Fibroblast of skin of back (primary cell): ENCODE results near the gene KLF15.
A peak's percentile ranks its signal among the peaks of the same experiment; 100 is the strongest.

Experiments used
- DNase-seq: peaks from one replicate; pipeline ENCODE4 v3.0.0-alpha.2; 2013

The KLF15 gene

GRCh38 chr3:126319701-126320295 lies 37.4 kb downstream of the KLF15 start:
- no peak for DNase-seq

- DNase-seq = no peak
Measured at GRCh38 chr3:126317029-126317996, 39.9 kb downstream of the KLF15 start.

- DNase-seq = no peak
Measured at GRCh38 chr3:126316501-126316939, 40.7 kb downstream of the KLF15 start.

GRCh38 chr3:126316031-126316461 lies 41.2 kb downstream of the KLF15 start:
- peak; percentile 6 for DNase-seq

GRCh38 chr3:126314790-126315658 lies 42.2 kb downstream of the KLF15 start:
- no peak for DNase-seq

GRCh38 chr3:126314305-126314789 lies 42.9 kb downstream of the KLF15 start:
- DNase-seq = no peak

- DNase-seq = no peak
Measured at GRCh38 chr3:126313580-126314304, 43.5 kb downstream of the KLF15 start.

- no peak for DNase-seq
Measured at GRCh38 chr3:126313166-126313565, 44.0 kb downstream of the KLF15 start.

GRCh38 chr3:126312341-126312740 lies 44.9 kb downstream of the KLF15 start:
- DNase-seq = no peak

GRCh38 chr3:126311338-126311978 lies 45.8 kb downstream of the KLF15 start:
- DNase-seq = no peak

GRCh38 chr3:126310816-126311215 lies 46.4 kb downstream of the KLF15 start:
- no peak for DNase-seq

- no peak for DNase-seq
Measured at GRCh38 chr3:126309861-126310655, 47.1 kb downstream of the KLF15 start.

GRCh38 chr3:126309165-126309564 lies 48.0 kb downstream of the KLF15 start:
- no peak for DNase-seq

GRCh38 chr3:126308394-126309125 lies 48.6 kb downstream of the KLF15 start:
- no peak for DNase-seq

GRCh38 chr3:126307591-126308393 lies 49.4 kb downstream of the KLF15 start:
- DNase-seq = no peak

- DNase-seq = no peak
Measured at GRCh38 chr3:126306888-126307482, 50.2 kb downstream of the KLF15 start.

- DNase-seq = no peak
Measured at GRCh38 chr3:126306397-126306796, 50.8 kb downstream of the KLF15 start.

- DNase-seq = peak; percentile 62
Measured at GRCh38 chr3:126305427-126305826, 51.8 kb downstream of the KLF15 start.
